Fibroblast of pulmonary artery (primary cell): Measurements from ENCODE around the gene ZNF8.

Source experiments
- DNase-seq: peaks from one replicate; pipeline ENCODE4 v3.0.0-alpha.2; 2010; ENCODE audit warnings: low read depth
- H3K4me3 ChIP-seq: replicated peaks from 2 replicates; pipeline ENCODE4 v1.5.1; 2011; ENCODE audit warnings: low read depth, mild to moderate bottlenecking, control low read depth, low read length, moderate library complexity
- TF ChIP-seq, protein P1 (sequence below): IDR thresholded peaks from 2 replicates; pipeline ENCODE4 v1.5.1; 2011; ENCODE audit warnings: mild to moderate bottlenecking, control low read depth, low read length, inconsistent platforms; ENCODE audit errors: missing control alignments

ZNF8 gene

DNA sequence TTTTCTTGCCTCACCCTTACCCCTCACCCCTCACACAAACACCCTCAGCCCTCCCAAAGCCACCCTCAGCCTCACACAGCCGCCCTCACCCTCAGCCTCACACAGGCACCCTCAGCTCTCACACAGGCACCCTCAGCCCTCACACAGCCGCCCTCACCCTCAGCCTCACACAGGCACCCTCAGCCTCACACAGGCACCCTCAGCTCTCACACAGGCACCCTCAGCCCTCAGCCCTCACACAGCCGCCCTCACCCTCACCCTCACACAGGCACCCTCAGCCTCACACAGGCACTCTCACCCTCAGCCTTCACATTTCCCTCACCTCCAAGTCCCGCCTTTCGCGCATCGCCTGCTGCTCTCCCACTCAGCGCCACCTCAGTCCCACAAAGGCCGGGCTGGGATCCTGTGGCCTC is 47.8 kb downstream of the ZNF8 start:
- peak overlapping the region; percentile 97 for H3K4me3 ChIP-seq
- TF ChIP-seq, protein P1, sequence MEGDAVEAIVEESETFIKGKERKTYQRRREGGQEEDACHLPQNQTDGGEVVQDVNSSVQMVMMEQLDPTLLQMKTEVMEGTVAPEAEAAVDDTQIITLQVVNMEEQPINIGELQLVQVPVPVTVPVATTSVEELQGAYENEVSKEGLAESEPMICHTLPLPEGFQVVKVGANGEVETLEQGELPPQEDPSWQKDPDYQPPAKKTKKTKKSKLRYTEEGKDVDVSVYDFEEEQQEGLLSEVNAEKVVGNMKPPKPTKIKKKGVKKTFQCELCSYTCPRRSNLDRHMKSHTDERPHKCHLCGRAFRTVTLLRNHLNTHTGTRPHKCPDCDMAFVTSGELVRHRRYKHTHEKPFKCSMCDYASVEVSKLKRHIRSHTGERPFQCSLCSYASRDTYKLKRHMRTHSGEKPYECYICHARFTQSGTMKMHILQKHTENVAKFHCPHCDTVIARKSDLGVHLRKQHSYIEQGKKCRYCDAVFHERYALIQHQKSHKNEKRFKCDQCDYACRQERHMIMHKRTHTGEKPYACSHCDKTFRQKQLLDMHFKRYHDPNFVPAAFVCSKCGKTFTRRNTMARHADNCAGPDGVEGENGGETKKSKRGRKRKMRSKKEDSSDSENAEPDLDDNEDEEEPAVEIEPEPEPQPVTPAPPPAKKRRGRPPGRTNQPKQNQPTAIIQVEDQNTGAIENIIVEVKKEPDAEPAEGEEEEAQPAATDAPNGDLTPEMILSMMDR = no peak
- DNase-seq = no peak

DNA sequence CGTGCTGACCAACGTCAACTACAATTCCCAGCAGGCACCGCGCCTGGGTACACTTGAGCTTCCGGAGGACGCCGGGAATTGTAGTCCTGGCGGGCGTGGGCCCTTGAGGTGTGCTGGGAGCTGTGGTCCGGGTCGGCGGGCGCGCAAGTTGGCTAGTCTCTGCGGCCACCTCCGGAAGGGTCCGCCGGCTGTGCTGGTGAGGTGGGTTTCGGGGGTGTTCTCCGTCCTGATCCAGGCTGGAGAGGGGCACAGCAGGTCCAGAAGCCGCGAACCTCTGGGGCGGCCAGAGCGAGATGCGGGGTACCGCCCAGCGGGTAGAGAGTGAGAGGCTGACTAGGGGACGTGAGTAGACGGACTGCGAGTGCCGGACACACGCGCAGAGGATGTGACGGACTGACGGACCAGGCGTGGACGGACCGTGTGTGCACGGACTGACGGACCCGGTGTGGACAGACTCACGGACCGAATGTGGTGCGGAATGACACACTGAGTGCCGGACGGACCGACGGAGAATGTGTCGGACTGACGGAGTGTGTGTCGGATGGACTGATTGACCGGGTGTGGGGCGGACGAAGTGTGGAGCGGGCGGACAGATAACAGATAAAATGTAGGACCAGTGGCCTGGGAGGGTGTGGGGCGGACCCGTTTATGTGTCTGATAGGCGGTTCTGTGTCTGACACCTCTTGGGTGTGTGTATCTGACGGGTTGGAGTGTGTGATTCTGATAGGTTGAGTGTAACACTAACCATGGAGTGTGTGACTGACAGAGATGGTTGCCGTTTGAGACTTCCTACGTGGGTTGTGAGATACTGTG is 48.4 kb downstream of the ZNF8 start, which contains the start of gene ZSCAN22:
ZSCAN22 (plus strand) TSS at position 81 of the 813 bp plus-strand sequence. CDS start 7,809 bp downstream, outside the sequence.
- TF ChIP-seq, protein P1 = no peak
- peak; percentile 97 for DNase-seq
- peak within 1 kb of the TSS; percentile 97 for H3K4me3 ChIP-seq

DNA sequence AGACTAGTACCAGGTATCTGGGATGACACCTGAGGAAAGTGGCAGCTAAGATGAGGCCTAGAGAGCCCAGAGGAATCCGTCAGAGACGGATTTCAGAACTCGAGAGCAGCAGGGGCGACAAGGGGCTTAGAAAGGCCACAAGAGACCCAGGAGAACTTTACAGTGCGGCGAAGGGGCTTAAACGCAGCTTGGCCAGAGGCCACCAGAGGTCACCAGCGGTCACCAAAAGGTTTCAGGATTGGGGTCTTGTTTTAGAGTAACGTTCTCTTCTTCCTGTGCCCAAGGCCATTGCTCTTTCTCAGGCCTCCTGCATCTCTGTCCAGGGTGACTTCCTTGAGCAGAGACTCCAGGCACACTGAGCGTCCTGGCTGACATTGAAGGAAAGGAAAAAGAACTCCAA is 50.2 kb downstream of the ZNF8 start:
- TF ChIP-seq, protein P1 = no peak
- H3K4me3 ChIP-seq = no peak overlapping the region
- DNase-seq = no peak

DNA sequence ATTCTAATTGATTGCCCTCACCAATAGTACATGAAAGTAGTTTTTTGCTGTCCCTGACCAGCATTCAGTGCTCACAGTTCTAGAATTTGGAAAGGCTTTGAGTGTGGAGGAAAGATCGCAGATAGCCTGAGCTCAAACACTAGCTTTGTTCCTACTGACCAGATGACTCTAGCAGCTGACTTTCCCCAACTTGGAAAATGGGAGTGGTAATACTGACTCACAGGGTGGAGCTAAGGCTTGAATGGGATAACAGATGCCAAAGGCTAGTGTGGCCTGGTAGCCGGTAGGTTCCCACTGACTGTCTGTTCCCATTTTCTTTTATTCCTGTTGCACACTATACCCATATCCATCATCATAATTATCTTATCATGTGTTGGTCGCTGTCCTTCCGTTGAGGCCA is 51.7 kb downstream of the ZNF8 start:
- peak; percentile 78 for DNase-seq
- TF ChIP-seq, protein P1 = no peak
- H3K4me3 ChIP-seq = no peak overlapping the region

DNA sequence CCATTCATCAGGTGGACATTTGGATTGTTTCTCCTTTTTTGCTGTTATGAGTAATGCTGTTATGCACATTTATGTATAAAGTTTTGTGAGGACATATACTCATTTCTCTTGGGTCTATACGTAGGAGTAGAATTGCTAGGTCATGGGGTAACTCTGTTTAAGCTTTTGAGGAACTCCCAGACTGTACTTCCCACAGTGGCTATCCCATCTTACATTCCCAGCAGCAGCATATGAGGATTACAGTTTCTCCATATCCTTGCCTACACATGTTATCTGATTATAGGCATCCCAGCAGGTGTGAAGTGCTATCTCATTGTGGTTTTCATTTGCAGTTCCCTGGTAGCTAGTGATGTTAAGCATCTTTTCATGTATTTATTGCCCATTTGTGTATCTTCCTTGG is 53.9 kb downstream of the ZNF8 start:
- no peak for DNase-seq
- TF ChIP-seq, protein P1 = no peak
- H3K4me3 ChIP-seq = no peak overlapping the region

DNA sequence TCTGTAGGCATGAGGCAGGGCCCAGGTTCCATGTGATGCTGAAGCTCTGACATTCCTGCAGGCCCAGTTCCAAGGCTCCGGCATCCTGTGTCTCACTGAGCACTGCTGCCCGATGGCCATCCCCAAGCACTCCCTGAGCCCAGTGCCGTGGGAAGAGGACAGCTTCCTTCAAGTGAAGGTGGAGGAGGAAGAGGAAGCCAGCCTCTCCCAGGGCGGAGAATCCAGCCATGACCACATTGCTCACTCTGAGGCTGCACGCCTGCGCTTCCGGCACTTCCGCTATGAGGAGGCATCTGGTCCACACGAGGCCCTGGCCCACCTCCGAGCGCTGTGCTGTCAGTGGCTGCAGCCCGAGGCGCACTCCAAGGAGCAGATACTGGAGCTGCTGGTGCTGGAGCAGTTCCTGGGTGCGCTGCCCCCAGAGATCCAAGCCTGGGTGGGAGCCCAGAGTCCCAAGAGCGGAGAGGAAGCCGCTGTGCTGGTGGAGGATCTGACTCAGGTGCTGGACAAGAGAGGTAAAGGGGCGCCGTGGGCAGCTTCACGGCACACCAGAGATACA is 56.0 kb downstream of the ZNF8 start:
- DNase-seq = no peak
- TF ChIP-seq, protein P1 = no peak

More for the DNA sequence above, 56.0 kb downstream of the ZNF8 start:
- H3K4me3 ChIP-seq = no peak overlapping the region
